Spleen (tissue), 7 donors: Measurements from ENCODE around the gene LRRC42.

Source experiments
- POLR2A ChIP-seq, 3 donors: fragments of 450-650 bp; IDR thresholded peaks; one replicate each; pipeline ENCODE4 v1.5.1; 2017; ENCODE audit warnings: antibody characterized with exemption in 3 of 3, mild to moderate bottlenecking in 1 of 3
- POLR2AphosphoS5 ChIP-seq, 3 donors: sonication (generic); formaldehyde crosslinking; IDR thresholded peaks; one replicate each; pipeline ENCODE4 v1.5.1; 2017; ENCODE audit warnings: antibody characterized with exemption in 3 of 3
- TF ChIP-seq, protein P1 (sequence below), 11 experiments: fragments of 200-600 bp in 7 of 11; fragments of 450-650 bp in 4 of 11; sonication (generic) in 4 of 11; IDR thresholded peaks in 8 of 11; conservative IDR thresholded peaks in 3 of 11; 1 replicate in 7 of 11; 2 replicates in 4 of 11; pipeline versions ENCODE4 v1.4.0 to v1.8.0; 2016 to 2021; ENCODE audit warnings: antibody characterized with exemption in 11 of 11, inconsistent platforms in 4 of 11, mild to moderate bottlenecking in 1 of 11
- donor health status: DM: no; HTN: no; CAD: no; lungs with moderate emphysema.
- donor health status: DM: no; HTN: no; CAD: no.
- donor health status: DM: no; HTN: no; CAD: no.

DNA sequence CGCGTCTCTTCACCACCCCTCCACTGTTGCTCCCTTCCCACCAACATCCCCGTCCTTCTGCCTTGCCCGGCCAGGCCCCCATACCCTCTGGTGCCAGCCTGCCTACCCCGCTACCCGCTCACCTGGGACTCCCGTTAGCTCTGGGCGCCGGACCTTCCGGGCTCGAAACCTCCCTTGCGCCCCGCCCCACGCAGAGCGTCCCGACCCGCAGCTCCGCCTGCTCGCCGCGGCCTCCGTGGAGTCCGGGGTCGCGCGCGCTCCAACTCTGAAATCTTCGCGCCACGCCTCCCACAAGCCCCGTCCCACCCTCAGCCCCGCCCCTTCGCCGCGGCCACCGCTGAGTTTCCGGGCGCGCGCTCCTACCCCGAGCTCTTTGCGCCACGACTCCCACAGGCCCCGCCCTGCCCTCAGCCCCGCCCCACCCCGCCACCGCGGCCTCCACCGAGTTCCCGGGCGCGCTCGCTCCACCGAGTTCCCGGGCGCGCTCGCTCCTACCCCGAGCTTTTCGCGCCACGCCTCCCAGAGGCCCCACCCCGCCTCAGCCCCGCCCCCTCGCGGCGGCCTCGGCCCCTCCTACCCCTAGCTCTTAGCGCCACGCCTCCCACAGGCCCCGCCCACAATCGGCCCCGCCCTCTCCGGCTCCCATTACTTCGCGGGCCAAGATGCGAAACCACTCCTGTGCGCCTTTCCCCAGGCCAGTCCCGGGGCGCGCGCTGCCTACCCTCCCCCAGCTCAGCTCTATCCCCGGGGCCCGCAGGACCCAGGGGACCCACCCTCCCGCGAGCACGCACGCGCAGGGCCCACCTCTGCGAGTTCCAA lies 508 bp upstream of the LRRC42 start, which contains the start of gene IFT25:
- TF ChIP-seq, protein P1, sequence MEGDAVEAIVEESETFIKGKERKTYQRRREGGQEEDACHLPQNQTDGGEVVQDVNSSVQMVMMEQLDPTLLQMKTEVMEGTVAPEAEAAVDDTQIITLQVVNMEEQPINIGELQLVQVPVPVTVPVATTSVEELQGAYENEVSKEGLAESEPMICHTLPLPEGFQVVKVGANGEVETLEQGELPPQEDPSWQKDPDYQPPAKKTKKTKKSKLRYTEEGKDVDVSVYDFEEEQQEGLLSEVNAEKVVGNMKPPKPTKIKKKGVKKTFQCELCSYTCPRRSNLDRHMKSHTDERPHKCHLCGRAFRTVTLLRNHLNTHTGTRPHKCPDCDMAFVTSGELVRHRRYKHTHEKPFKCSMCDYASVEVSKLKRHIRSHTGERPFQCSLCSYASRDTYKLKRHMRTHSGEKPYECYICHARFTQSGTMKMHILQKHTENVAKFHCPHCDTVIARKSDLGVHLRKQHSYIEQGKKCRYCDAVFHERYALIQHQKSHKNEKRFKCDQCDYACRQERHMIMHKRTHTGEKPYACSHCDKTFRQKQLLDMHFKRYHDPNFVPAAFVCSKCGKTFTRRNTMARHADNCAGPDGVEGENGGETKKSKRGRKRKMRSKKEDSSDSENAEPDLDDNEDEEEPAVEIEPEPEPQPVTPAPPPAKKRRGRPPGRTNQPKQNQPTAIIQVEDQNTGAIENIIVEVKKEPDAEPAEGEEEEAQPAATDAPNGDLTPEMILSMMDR (IDR thresholded peaks at IDR 0.05 in 8 of 11, conservative IDR thresholded peaks at IDR 0.05 in 3 of 11), result peak in 3 of 11 experiments; percentile 8 to 44 (median 35)
- peak in 2 of 3 donors; percentile 30 to 66 for TF ChIP-seq POLR2A (IDR thresholded peaks at IDR 0.05)
- TF ChIP-seq POLR2AphosphoS5 (IDR thresholded peaks at IDR 0.05), result peak; percentile 90 to 95 (median 94)
